Activated T-helper 1 cell treated with anti-CD3 and anti-CD28 coated beads, Interleukin-2, amount 50 U/mL, for 16 hours (primary cell): ENCODE results near the gene SSR4.

Experiments
- DNase-seq, 2 donors: peaks; one replicate each; pipeline ENCODE4 v3.0.0-alpha.2; 2020; ENCODE audit warnings: low read depth in 1 of 2, low spot score in 1 of 2

SSR4 gene

GRCh38 chrX:153828723-153829548 lies 34.5 kb downstream of the SSR4 start:
- DNase-seq = no peak

GRCh38 chrX:153829549-153829798 lies 35.0 kb downstream of the SSR4 start:
- no peak for DNase-seq

GRCh38 chrX:153829799-153830639 lies 35.6 kb downstream of the SSR4 start, which contains the start of gene PDZD4:
Gene PDZD4, minus strand, starts transcription at chrX:153830544. Its CDS starts 246 bp downstream, at chrX:153830298.
- no peak for DNase-seq

DNA sequence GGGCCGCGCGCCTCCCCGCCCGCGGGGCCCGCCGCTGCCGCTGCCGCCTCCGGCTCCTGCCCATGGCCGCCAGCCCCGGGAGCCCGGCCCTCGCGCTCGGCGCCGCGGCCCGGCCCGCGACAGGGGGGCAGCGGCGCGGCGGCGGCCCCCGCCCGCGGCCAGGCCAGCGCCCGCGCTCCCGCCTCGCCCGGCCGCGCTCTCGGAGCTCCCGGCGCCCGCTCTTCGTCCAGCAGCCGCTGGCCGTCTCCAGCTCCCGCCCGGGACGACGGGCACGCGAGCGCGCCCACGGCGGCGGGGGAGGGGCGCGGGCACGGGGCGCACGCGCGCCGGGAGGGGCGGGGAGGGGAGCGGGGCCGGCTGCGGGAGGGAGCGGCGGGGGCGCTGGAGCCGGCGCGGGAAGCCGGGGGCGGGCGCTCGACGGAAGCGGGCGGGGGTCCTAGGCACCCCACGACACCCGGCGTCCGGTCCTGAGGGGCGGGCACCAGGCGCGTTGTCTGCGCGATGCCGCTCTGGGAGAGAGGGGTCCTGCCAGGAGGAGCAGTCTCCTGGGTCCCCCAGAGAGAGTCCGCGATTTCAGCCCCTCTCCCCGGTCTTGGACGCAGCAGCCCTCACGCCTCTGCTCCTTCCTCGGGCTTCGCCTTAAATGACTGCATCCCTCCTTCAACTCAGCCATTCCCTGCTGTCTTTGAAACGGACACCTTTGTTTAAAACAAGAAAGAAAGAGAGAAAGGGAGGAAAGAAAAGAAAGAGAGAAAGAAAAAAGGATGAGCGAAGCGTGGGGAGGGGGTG lies 36.4 kb downstream of the SSR4 start:
- no peak for DNase-seq

GRCh38 chrX:153831429-153832150 lies 37.1 kb downstream of the SSR4 start:
- no peak for DNase-seq

- no peak for DNase-seq
Measured at GRCh38 chrX:153832728-153833127, 38.3 kb downstream of the SSR4 start.

DNA sequence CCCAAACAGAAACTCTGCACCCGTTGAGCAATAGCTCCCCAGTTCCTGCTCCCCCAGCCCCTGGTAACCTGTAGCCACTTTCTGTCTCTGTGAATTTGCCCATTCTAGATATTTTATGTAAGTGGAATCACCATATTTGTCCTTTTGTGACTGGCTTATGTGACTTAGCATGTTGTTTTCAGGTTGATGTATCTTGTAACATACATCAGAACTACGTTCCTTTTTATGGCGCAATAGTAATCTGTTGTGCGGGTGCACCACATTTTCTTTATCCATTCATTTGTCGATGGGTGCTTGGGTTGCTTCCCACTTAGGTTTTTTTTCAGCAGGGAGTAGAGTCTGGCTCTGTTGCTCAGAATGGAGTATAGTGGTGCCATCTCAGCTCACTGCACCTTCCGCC lies 42.5 kb downstream of the SSR4 start:
- no peak for DNase-seq

- DNase-seq = no peak
Measured at GRCh38 chrX:153844509-153845082, 50.1 kb downstream of the SSR4 start.

DNA sequence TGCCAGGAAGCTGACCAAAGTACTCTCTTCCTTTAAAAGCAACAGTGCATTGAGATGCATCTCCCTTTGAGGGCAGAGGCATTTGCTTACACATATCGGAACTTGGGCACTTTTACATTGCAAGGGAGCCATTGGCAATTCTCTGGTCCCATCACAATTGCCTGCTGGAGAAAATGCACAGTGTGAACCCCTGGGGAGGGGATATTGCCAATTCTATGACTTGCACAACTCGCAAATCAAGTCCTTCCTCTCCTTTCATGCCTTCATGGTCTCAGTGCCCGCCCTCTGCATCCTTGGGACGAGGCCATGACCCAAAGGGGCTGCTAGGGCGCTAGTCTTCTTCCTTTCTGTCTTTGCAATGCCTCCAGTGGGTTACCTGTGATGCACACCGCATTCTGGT lies 50.7 kb downstream of the SSR4 start:
- no peak for DNase-seq

DNA sequence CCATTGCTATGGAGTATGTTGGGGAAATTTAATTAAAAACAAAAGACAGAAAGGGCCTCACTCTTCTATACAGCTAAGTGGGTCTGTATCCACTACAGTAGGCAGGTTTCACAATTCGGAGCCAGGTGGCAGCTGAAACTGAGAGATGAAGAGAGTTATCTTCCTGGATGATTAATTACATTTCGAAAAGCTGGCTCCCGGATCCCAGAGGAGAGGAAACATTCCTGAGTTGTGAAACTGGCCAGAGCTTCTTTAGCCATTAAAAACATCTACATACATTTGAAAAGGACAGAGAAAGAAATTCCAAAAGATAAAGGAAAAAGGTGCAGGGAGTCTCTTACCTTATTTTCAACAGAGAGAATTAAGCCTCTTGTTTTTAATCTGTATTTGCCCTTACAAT lies 51.4 kb downstream of the SSR4 start:
- no peak for DNase-seq
